Femur (tissue), 1 donor: ENCODE data around the gene SLC31A2.

ENCODE experiments used
- DNase-seq: peaks from one replicate; pipeline ENCODE4 v3.0.0-alpha.2; 2017

The SLC31A2 gene

DNA sequence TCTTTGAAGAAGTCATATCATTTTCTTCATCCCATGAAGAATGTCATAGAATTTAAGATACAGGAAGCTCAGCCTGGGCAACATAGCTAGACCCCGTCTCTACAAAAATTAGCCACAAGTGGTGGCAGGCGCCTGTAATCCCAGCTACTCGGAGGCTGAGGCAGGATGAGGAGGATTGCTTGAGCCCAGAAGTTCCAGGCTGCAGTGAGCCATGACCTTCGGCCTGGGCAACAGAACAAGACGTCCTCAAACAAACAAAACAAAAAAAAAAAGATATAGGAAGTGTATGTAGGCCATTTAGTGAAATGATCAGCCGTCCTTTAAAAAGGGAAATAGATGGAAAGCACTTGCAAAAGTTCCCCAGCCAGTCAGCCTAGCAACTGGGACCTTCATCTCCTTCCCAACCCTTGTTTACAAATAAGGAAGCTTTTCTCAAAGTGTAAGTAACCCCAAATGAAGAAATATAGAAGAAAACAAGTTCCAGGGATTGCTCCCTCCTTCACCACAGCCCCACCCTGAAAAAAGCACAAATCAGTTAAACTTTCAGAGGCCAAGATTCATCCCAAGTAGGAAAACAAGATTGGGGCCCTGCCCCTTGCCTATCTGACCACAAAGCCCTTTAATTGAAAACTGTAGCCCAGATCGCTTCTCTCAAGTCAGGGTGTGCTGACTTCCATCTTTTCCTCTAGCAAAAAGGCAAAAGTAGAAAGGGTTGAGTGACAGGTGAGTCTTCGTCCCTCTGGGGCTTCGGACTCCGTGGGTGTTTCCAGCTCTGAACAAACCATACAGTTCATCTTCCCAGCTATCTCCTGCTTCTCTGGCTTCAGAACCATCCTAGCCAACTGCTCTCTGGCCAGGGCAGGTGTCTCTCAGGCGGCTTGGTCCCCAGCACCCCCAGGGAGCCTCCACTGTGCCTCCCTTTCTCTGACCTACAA, 1.2 kb downstream of the SLC31A2 start:
- no peak for DNase-seq

DNA sequence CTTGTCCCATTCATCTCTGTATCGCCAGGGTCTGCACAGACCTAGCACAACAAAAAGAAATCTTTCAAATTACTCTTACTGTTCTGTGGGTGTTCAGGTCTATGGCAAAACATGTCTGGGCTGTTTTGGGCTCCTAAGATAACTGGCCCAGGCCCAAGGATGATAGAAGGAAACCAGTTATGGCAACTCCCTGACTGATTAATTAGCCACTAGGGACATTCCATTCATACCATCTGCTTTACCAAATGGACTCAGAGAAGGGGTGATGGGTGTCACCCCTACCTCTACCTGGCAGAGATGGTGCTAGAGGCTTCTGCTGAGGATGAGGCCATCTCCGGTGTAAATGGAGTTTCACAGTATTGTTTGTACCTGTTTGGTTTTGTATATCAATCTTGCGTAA, 1.9 kb downstream of the SLC31A2 start:
- DNase-seq: no peak

DNA sequence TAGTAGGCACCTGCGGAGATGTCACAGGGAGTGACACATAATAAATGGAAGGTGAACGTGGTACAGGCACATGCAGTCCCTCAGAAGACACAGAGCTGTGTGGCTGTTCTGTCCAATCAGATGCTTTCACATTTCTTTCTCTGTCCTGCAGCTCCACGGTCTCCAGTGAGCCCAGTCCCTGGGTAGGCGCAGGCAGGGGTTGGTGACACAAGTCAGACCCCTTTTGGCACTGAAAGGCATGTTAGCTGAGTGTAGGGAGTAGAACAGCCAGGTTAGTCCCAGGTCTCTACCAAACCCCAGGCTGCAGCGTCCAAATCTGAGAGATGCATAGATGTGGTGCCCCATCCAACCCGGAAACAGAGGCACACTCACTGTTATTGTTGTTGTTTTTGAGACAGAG, 2.8 kb downstream of the SLC31A2 start:
- DNase-seq: no peak

DNA sequence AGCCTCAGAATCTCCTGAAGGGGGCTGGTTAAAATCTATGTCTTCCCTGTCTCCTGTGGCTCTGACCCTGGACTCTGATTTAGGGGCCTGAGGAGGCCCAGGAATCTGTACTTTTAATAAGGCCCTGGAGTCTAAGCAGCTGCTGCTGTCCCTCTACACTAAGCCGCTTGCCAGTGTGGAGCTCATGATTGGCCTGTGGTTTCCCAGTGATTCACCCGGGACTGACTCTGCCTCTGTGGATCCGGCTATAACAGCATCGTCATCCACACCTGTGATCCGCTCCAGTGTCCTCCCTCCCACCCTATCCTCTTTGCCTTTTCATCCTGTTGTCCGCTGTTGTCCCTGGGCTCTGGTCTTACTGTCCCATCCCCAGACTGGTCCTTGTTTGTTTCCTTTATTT, 3.7 kb downstream of the SLC31A2 start:
- peak; percentile 42 for DNase-seq

DNA sequence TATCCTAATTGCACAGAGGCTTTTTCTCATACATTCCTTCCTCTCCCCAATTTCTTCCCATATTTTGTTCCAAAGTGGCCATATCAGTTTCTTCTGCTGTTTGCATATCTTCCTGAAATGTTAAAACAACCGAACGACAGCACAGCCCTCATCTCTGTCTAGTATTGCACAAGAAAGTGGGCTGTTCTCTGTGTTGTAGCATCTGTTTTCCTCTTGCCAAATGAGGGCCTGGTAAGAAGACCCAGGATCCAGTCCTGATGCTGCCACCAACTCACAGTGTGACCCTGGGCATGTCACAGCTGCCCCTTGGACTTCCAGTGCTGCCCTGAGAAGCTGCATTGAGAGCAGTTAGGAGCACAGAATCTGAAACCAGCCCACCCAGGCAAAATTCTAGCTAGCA, 4.1 kb downstream of the SLC31A2 start:
- no peak for DNase-seq

DNA sequence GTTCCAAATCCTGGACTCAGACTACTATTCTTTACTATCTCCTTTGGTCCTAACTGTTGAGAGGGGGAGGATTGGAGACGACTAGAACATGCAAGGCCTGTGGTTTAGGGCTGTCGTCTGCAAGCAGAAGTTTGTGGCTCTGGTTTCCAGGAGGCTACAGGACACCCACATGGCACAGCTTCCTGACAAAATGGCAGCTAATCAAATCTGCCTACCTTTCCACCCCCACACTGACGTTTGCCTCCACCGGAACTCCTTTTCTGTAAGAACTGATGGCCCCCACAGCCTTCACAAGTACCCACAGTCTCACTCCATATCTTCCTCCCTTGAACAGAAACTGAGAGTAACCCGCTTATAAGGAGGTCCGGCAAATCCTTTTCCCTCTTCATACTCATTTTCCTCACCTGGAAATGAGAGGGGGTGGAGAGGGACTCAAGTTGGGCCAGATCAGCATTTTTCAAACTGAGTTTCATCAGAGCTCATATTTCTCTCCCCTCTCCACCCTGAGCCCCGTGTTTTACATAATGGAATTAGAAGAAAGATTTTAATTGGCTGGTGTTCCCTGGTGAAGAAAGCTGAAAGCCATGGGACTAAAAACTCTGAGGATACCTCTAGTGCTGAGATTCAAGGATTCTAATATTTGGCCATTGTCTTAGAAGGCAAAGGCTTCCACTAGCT, 5.2 kb downstream of the SLC31A2 start:
- no peak for DNase-seq

DNA sequence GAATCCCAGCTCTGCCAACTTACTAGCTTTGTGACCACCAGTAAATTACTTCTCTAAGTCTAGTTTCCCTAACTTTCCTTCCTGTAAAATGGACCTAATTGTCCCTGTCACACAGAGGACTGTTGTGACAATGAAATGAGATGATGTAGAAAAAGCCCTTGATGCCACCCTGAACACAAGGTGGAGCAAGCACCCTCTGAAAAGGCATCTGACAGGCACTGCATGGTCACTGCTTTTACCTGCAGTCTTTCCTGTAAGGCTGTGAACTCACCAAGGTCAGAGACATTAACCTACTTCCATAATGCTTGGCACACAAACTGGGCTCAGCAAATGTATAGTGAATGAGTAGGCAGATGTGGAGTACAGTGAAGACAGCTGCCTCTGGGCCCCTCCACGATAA, 6.1 kb downstream of the SLC31A2 start:
- no peak for DNase-seq

DNA sequence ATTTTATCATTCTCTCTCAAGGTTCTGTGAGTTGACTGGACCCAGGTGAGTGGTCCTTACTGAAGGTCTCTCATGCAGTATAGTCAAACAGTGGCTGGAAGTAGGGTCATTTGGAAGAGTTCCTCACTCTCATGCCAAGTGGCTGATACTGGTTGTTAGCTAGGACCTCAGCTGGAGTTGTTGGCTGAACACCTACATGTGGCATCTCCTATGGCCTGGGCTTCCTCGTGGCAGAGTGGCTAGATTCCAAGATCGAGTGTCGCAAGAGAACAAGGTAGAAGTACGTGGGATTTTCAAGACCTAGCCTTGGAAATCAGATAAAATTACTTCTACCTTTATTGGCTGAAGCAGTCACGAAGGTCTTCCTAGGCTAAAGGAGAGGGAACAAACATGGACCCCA, 7.6 kb downstream of the SLC31A2 start:
- DNase-seq: no peak

DNA sequence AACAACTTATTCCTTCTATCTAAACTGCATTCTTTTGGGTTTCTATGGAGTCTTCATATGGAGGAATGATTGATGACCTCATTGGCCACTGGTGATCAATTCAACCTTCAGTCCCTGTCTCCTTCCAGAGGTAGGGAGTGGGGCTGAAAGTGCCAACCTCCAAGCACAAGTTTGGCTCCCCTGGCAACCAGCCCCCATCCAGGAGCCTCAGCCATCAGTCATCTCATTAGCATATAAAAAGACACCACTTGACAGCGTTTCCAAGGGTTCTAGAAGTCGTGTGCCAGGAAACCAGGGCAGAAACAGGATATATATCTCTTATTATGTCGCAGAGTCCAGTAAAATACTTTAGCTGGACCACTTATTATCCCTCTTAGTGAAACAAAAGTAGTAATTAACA, 9.8 kb downstream of the SLC31A2 start:
- DNase-seq: no peak

DNA sequence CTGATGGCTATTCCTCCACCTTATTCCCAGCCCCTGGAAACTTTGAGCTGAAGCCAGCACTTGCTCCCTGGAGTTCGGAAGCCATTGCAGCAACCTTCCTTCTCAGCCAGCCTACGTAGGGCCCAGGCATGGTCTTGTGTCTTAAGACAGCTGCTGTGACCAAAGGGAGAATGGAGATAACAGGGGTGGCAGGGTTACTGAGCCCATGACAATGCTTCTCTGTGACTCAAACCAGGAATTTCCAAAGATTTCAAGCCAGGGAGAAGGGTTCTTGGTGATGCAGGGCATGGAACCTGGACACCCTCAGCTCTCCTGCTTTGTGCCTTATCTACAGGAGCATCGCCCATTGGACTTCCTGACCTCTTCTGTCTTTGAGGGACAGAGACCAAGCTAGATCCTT, 12.2 kb downstream of the SLC31A2 start:
- DNase-seq: no peak

DNA sequence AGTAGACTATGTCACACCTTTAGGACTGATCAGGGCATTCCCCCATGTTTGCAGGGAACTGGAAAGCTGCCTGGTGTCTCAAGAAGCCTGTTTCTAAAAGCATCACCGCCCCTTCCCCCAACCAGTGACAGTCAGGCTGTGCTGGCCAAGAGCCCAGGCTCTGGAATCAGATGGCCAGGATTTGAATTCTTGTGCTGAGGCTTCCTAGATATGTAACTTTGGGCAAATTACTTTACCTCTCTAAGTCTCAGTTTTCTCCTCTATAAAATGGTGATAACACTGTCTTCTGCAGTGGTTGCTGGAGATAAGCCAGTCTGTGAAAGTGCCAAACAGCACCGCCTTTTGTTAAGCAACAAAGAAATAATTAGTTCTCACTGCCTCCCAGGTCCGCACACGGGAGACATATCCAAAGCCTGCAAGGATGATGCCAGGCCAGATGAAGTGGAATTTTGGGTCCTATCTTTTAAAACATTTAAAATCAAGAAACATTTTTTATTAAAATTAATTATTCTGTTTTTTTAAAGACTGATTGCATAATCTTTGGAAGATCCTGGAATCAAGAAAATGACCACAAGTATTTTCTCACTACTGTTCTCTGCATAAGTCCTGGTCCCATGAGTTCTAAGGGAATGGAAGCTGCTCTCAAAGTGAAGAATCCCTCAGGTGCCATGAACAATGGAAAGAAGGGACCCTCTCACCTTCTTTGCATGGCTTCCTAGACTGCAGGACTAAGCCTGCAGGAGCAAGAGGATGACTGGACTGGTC, 13.9 kb downstream of the SLC31A2 start:
- no peak for DNase-seq

DNA sequence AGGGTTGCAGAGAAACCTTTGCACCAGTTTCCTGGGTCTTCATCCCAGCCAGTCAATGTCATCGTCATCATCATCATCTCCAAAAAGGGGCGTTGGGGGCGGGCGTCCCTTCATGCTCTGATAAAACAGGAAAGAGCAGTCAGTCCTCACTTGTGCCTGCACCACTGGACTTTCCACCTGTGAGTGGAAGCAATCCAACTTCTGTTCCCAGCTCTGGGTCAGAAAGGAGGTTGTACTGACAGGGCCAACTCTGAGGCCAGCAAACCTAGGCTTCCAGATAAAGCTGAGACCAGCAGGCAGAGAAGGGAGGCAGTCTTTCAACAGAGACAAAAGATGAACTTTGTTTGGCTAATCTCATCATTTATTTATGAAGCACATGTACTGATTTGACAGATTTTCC, 15.2 kb downstream of the SLC31A2 start:
- DNase-seq: no peak

DNA sequence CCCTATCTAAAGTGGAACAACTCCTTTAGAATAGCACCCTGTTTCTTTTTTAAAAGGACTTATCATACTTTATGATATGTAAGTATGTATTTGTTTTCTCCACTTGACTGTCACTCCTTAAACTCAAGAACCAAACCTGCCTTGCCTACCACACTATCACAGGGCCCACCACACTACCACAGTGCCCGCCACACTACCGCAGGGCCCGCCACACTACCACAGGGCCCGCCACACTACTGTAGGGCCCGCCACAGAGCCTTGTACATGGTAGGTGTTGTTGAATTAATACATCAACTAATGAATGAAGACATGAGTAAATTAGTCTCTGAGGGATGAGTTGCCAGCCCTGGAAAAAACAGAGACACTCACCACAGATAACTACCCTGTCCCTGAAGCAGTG, 18.0 kb downstream of the SLC31A2 start:
- DNase-seq: no peak

DNA sequence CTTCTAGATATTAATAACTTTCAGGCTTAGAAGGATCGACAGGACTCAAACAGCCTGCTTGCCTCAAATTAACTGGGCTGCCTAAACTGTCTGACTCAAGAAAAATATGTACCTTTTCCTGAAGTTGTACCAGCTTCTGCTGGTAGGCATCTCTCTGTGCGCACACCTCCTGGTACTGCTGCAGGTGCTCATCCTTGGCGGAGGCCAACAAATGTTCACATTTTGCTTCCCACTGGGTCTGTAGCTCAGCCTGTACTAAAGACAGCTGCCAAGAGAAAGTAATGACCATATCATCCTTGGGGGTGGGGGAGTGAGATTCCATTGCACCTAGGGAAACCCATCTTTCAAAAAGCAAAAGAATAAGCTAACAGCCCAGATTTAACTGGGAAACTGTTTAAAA, 22.5 kb downstream of the SLC31A2 start:
- DNase-seq: no peak

DNA sequence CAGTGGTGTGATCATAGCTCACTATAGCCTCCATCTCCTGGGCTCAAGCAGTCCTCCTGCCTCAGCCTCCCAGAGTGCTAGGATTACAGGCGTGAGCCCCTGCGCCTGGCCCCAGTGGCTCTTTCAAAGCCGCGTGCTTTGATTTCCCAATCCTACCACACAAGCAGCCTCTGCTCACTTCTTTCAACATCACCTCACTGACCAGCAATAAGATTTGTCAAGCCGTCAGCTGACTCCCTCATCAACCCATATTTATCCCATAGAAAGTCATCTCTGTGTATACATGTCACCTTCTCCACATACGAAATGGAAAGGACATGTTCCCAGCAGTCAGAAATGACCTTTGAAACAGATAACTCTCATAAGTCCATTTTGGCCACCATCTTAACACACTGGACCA, 26.0 kb downstream of the SLC31A2 start:
- no peak for DNase-seq

DNA sequence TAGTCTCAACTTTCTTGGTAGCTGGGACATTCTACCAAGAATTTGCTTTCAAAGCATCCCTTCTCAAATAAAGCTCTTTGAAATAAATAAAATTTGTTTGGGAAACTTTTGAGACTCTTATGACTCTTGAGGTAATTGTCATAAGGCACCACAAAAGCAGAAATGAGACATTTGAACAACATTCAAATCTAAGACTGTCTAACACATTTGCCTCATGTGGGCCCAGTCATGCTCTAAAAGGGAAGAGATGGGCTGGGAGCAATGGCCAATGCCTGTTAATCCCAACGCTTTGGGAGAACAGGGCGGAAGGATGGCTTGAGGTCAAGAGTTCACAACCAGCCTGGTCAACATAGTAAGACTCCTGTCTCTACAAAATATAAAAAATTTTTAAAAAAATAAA, 26.4 kb downstream of the SLC31A2 start:
- DNase-seq: no peak

DNA sequence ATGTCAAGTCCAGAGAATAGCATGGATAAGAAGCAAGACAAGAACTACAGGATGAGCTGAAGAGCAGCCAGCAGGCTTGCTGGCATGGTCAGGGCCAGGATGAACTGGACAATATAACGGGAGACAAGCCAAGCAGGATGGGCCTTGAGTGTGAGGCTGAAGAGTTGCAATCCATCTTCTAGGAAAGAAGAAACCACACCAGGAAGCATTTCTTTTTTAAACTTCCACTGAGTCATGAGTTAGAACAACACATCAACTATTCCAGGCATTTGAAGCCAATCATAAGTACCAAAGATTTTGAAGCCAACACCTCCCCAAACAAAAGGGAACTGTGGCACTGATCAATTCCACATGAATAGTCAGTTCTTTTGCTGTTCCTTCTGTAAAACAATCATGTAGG, 27.3 kb downstream of the SLC31A2 start:
- DNase-seq: no peak

DNA sequence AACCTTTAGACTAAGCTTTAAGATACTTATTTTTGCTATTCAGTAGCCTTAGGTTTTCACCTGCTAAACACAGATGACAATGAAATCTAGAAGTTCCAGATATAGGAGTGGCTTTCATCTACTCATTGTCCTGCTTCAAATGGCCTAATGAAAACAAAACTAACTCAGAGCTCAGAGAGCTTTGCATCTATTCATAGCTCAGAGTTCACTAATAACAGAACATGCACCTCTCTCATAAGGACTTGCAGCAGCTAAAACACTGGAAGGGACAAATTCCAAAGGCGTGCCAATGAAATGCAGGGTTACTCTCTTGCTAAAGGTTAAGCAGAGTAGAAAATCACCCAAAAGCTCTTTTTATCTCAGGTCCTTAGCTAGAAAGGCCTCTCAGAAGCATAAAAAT, 29.0 kb downstream of the SLC31A2 start:
- DNase-seq: no peak

DNA sequence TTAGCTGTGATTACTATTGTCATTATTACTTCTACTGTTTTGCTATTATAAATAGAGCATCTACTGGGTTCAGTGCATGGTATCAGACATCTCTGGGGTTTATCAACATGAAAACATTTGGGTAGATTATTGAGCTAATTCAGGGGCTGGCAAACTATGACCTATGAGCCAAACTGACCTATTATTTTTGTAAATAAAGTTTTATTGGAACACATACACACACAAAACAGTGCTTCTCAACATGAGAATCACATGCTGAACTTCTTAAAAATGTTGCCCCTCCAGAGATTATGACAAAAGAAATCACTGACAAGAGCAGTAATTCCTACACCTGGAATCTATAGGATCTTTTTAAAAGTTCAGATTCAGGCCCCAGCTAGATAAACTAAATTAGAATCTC, 30.4 kb downstream of the SLC31A2 start:
- DNase-seq: no peak

DNA sequence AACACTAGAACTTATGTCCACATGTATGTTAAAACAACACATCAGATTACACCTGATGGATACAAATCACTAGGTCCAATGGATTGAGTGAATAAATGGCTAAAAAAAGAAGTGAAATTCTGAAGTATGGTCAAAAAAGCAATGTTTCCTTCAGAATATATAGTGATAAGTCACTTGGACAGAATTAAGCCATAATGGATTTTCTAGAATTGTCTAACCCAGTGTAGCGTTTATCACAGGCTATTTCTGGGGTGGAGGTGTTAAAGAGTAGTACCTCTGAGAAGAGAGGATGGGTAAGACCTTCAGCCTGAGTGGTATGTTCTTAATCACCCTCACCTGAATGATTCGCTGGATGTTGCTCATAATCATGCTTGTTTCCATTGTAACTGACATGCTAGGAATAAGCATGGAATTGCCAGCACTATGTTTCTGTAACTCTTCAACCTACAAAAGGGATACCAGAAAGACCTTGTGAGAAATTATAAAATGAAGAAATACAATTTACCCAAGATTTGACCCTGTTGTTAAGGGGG, 33.2 kb downstream of the SLC31A2 start:
- no peak for DNase-seq

DNA sequence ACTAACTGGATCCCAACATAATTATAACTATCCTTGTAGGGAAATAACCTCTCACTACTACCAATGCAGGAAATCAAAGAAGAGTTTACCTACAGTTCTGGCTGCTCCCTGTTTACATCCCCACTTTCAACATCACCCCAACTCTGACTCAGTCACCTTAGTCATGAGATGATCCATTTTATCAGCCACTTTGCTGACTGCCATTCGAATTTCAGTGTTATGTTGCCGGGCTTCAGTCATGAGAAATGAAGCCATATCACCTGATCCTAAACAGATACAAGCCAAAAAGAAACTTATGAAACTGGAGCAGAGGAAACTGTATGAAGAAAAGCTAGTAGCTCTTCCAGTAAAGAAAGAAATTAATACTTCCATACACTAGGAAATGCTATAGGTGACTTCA, 33.7 kb downstream of the SLC31A2 start:
- DNase-seq: no peak

DNA sequence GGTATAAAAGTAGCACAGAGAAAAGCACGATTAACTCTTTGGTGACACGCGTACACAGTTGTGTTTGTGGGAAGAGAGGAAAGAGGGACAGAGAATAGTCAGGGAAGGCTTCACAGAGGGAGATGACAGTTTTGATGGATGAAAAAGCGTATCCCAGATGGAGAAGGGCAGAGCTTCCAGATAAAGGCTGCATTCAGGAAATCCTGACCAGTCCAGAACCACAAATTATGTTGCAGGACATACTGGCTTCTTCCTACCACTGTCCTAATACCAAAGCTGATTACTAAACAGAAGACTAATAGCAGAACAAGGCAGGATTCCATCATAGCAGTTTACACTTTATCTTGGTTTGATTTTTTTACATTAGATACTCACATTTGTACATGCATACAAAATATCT, 34.5 kb downstream of the SLC31A2 start:
- no peak for DNase-seq

DNA sequence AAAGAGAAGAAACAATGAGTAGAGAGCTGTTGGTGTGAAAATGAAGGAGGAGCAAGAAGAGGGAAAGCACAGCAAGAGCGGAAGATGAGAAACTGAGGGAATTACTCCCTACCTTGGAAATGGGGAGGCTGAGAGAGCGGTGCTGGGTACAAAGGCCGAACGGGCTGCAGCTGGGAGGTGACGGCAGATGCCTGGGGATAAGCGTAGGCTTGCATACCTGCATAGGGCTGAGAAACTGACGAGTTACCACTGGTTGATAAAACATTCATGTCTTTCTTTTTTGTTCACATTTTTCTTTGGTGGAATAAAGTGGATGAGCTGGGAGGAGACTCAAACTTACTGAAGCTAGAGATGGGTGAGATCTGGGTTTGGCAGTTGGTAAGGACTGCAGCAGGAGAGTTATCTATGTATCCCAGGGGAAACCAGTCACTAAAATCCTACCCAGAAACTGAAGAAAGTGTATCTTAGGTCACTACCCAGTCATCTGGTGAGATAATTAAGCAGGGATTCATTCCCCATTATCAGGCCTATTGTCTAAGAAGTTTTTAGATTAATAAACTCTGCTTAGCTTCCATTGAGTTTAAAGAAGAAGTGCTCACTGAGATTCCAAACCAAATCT, 35.4 kb downstream of the SLC31A2 start:
- no peak for DNase-seq
